Embryonic facial prominence (tissue), 1 donor: ENCODE data around the gene ATP2A3.

Experiments
- DNase-seq: peaks from one replicate; pipeline ENCODE4 v3.0.0-alpha.2; 2016; ENCODE audit errors: extremely low spot score

ATP2A3 gene

DNA sequence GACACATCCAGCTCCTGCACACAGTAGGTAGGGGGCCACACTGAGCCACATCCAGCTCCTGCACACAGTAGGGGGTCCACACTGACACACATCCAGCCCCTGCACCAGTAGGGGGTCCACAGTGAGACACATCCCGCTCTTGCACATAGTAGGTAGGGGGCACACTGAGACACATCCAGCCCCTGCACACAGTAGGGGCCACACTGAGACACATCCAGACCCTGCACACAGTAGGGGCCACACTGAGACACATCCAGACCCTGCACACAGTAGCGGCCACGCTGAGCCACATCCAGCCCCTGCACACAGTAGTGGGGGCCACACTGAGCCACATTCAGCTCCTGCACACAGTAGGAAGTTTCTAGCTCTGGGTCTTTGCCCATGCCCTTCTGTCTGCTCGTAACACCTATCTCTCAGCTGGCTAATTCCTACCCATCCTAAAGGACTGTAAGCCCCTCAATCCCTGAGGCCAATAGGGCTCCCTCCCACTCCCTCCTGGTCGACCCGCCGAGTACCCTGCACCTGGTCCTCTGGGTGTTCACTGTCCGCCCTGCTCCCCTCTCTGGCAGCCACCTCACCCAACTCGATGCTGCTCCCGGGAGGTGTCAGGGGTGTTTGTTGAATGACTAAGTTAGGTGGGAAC, 9.4 kb upstream of the ATP2A3 start:
- DNase-seq: no peak

GRCh38 chr17:3972931-3973330, 8.7 kb upstream of the ATP2A3 start:
- no peak for DNase-seq

- no peak for DNase-seq
Observed at GRCh38 chr17:3972281-3972731, 8.1 kb upstream of the ATP2A3 start.

- no peak for DNase-seq
Observed at GRCh38 chr17:3970668-3971067, 6.4 kb upstream of the ATP2A3 start.

DNA sequence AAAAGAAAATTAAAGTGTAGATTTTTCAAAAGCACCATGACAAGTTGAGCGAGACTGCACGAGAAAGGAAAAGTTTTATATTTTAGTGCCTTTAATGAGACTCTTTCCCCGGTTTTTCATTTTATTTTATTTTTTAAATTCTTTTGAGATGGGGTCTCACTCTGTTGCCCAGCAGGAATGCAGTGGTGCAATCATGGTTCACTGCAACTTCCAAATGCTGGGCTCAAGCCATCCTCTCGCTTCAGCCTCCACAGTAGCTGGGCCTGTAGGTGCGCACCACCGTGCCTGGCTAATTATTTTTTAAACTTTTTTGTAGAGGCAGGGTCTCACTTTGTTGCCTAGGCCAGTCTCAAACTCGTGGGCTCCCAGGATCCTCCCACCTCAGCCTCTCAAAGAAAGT, 5.7 kb upstream of the ATP2A3 start:
- no peak for DNase-seq

GRCh38 chr17:3968886-3969524, 4.8 kb upstream of the ATP2A3 start:
- DNase-seq: no peak

DNA sequence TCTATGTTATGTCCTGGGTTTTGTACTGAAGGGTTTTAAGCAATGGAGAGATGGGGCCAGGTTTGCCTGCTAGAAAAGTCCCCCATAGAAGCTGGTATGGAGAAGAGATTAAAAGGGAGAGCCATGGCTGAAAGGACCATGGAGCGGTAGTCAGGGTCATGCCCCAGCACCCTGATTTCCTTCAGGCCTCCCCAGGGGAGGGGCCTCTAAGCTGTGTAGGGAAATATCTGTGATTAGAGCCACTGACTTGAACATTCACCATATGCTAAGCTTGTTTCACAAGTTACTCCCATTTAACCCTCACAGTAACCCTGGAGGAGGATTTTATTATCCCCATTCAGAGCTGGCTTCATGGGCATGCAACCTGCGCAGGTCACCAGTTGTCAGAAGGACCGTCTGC, 3.8 kb upstream of the ATP2A3 start:
- DNase-seq: no peak

DNA sequence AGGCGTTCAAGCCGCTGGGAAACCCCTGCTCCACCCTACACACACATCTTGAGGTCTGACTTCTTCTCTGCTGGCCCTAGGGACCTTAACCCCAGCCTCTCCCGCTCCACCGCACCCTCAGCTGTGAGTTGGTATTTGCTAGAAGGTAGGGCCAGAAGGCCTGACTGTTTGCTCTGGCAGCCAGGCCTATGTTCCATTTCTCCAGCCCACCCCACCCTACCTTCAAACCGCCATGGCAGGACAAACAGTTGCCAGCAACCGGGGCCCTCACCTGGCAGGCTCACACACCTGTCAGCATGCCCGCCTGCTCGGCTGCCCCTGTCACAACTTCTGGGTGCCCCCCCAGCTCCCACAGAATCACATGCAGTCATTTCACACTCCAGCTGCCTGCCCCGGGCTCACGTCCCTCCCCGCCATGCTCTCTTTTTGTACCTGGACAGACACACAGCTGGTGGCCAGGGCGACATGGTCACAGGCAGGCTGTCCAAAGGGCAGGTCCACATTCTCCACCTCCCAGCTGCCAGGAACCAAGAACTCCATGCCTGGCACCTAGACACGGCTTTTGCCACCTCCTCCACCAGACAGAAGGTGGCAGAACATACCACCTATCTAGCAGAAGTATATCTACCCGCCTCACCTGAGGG, 2.6 kb upstream of the ATP2A3 start:
- DNase-seq: no peak

GRCh38 chr17:3965118-3965800, 1.0 kb upstream of the ATP2A3 start:
- DNase-seq: no peak

DNA sequence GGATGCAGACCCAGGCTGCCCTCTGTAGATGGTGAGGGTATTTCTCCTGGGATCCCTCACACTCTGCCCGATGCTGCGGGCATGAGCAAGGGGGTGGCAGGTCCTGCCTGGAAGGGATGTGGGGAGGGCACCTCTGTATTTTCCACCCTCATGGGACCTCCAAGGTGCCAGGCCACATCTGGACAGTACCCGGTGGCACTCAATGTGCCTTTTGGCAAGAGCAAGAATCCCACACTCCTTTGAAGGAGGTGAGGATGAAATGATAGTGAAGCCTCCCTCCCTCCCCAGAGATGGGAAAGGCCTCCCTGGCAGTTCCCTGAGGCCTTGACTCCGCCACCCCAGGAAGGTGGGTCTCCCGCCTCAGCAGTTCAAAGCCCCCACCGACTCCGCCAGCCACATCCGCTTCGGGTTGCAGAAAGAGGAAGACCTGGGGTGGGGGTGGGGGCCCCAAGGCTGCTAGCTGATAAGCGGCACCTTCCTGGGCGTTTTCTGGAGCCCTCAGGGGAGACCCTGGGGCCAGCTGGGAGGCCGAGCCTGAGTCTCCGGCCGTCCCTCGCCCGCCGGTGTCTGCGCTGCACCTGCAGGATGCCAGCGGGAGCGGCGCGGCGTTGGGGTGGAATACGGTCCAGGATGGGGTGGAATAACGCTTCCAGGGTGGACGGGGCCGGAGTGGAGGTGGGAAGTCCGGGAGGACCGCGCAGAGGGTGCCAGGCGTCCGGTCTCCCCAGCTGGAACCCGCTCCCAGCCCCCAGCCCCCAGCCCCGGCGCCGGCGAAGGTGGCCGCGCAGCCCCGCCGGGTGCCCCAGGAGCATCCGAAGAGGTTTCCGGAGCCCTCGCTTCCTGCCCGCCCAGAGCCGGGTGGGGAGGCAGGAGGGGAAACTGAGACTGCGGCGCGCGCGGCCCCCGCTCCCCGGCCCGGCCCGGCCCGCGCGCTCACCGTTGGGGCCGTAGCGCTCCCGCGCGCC, 718 bp downstream of the ATP2A3 start:
- DNase-seq: no peak

- DNase-seq: no peak
Observed at GRCh38 chr17:3962965-3963236, 1.3 kb downstream of the ATP2A3 start.

DNA sequence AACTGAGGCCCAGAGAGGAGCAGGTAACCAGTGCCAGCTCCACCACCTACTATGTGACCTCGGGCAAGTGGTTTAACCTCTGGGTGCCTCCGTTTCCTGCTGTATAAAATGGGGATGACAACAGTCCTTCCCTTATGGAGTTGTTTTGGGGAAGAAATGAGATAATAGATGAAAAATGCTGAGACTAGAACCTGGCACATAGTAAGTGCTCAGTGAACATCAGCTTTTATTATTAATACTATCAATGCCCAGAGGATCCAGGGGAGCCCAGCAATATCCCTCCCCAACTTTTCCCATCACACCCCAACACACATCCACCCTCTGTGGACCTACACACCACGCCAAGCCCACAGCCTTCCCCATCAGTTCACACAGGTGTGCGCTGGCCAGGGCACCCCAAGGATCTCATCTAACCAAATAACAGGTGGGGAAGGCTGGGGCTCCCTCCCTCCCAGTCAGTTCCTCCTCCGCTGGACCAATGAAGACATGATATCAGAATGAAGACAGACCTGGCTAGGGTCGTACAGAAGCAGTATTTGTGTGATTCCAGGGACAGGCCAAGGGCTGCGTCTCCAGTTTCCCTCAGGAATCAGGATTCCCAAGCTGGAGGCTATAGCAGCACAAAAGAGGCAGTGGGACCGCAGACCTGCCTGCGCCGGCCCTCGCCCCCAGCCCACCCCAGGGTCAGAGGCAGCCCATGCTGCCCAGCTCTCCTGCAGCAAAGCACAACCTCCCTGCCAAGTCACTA, 1.8 kb downstream of the ATP2A3 start:
- no peak for DNase-seq

- DNase-seq: no peak
Observed at GRCh38 chr17:3961564-3962047, 2.6 kb downstream of the ATP2A3 start.

GRCh38 chr17:3960764-3961163, 3.5 kb downstream of the ATP2A3 start:
- DNase-seq: no peak

DNA sequence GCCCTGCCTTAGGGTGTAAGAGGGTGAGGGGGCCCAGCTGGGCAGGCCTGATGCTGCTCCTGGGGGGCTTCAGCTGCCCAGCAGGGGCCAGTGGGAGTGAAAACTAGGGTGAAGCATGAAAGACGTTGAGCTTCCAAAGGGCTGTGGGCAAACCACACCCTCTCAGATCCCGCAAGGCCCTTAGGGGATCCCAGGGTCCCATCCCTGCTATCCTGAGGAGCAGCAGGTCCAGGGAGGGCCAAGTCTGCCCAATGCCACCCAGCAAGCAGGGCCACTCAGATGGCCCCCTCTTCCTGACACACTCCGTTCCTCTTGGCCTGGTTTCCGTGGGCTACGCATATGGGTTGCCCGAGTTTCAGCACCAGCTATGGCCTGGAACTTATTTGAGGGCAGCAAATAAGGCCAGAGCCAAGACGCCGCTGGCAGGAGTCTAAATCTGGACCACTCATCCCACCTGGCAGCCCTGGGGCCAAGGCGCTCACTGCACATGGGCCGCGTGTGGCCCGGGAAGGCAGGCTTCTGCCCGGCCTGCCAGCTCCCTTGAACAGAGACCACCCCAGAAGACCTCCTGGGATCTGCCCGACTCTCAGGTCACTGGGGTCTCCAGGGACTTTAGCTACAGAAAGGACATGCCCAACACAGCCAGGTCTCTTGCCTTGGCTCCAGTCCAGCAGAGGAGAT, 4.2 kb downstream of the ATP2A3 start:
- DNase-seq: no peak

GRCh38 chr17:3959295-3959899, 4.8 kb downstream of the ATP2A3 start:
- DNase-seq: no peak

DNA sequence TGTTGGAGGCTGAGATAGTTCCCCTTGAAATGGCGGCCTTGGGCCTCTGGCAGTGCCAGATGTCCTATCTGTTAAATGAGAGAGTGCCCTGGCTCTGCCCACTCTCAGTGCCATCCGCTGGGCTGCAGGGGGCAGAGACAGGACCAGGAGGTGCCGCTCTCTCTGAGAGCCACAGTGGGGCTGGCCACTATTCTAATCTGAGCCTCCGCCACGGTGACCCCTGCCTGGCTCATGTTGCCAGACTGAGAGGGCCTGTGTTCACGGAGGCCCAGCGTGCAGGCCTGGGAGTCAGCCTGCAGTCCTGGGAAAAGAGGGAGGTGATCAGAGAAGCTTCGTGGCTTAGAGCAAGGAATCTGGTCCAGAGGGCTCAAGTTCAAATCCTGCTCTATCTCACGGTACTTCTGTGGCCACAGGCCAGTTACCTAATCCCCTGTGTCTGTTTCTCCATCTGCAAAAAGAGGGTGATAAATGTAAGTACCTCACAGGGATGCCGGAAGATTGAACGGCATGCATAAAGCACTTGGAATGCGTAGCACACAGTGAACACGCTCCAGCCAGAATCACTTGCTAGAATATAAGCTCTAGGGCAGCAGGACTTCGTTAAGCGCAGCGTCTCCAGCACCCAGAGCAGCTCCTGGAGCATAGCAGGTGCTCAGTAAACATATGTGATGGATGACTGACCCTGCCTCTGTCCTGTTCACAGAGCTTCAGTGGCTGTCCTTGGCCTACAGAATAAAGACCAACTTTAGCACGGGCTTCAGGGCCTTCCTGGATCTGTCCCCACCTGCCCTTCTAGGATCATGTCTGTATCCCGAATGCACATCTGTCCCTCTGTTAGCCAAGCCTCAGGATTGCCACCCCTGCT, 6.3 kb downstream of the ATP2A3 start:
- DNase-seq: no peak

GRCh38 chr17:3956983-3957382, 7.3 kb downstream of the ATP2A3 start:
- no peak for DNase-seq
